Kidney (tissue), 22 donors: Measurements from ENCODE around the gene RNF13. TPM values are rescaled to one million over a fixed set of nuclear protein-coding genes. Genes with fewer than 3 reads are reported as not detected.

ENCODE experiments used
- DNase-seq, 5 donors: peaks; one replicate each; pipeline ENCODE4 v3.0.0-alpha.2; 2013 to 2020
- FAIRE-seq: peaks from 2 replicates; lab custom pipeline; 2012; peaks lifted over from hg19 to GRCh38; lab: Jason Lieb, UNC
- H3K27ac ChIP-seq, 2 donors: one replicate each; pipeline ENCODE4 v1.7.0; 2013; ENCODE audit warnings: low read depth in 2 of 2, low read length in 2 of 2, inconsistent platforms in 1 of 2
- H3K27me3 ChIP-seq: one replicate; pipeline ENCODE4 v1.7.1; 2013; ENCODE audit warnings: low read length, inconsistent platforms; ENCODE audit not compliant: control insufficient read depth, insufficient read depth
- H3K36me3 ChIP-seq, 3 donors: one replicate each; pipeline versions ENCODE4 v1.7.0 to v1.7.1; 2013; ENCODE audit warnings: low read length in 3 of 3, control low read depth in 1 of 3, inconsistent platforms in 1 of 3; ENCODE audit not compliant: insufficient read depth in 3 of 3, control insufficient read depth in 2 of 3
- H3K4me1 ChIP-seq, 3 donors: one replicate each; pipeline versions ENCODE4 v1.7.0 to v1.7.1; 2013; ENCODE audit warnings: low read length in 3 of 3, inconsistent platforms in 1 of 3, low read depth in 1 of 3; ENCODE audit not compliant: control insufficient read depth in 2 of 3, insufficient read depth in 2 of 3
- H3K4me3 ChIP-seq, 3 donors: one replicate each; pipeline versions ENCODE4 v1.7.0 to v1.8.1; 2013; ENCODE audit warnings: low read length in 3 of 3, control low read depth in 1 of 3, inconsistent platforms in 1 of 3
- H3K9ac ChIP-seq, 3 donors: one replicate each; pipeline versions ENCODE4 v1.7.0 to v1.7.1; 2013; ENCODE audit warnings: low read length in 3 of 3, control low read depth in 1 of 3, inconsistent platforms in 1 of 3
- H3K9me3 ChIP-seq, 3 donors: one replicate each; pipeline versions ENCODE4 v1.7.0 to v1.7.1; 2013; ENCODE audit warnings: low read length in 3 of 3, control low read depth in 1 of 3, inconsistent platforms in 1 of 3; ENCODE audit not compliant: control insufficient read depth in 2 of 3, insufficient read depth in 1 of 3
- intact Hi-C: fragments of 100-400 bp; cut with DNase I; formaldehyde crosslinking; loops from one replicate; pipeline ENCODE4 v1.11.1; 2022
- long read RNA-seq, 10 donors: library from polyadenylated mRNA in 1 of 10; unstranded in 1 of 10; transcript quantifications; one replicate each; pipeline ENCODE4 v2.0.0 and lab custom pipeline, GENCODE V29; 2021 to 2026
- polyA plus RNA-seq: library from polyadenylated mRNA; stranded (reverse); fragments of 350-450 nt; fragmentation: Illumina TruSeq; extraction: RNeasy Lipid Tissue Mini Kit (QIAGEN cat#74804); gene quantifications from one replicate; pipeline ENCODE4 v1.2.3, GENCODE V29; 2014; ENCODE audit warnings: low read depth, low replicate concordance; ENCODE audit not compliant: insufficient read depth
- total RNA-seq: library from RNA; stranded (reverse); fragmentation: NEBNext Ultra II Directional; extraction: Animal tissue kit (Norgen Biotek cat#: 25700); gene quantifications from one replicate; pipeline ENCODE4 v1.2.1, GENCODE V29; 2021
- TF ChIP-seq, protein P1 (sequence below): IDR thresholded peaks from 3 replicates; pipeline ENCODE4 v1.5.1; 2012; ENCODE audit warnings: mild to moderate bottlenecking, moderate library complexity, borderline replicate concordance; ENCODE audit not compliant: insufficient read depth; ENCODE audit errors: extremely low read depth
- donor health status: control.
- donor health status: control.
- donor health status: control.
- donor health status: control.
- donor health status: control.
- donor health status: DM: yes; HTN: yes; CAD: no.
- donor health status: Normal renal cell carcinoma (clear cell type).

Gene RNF13, protein sequence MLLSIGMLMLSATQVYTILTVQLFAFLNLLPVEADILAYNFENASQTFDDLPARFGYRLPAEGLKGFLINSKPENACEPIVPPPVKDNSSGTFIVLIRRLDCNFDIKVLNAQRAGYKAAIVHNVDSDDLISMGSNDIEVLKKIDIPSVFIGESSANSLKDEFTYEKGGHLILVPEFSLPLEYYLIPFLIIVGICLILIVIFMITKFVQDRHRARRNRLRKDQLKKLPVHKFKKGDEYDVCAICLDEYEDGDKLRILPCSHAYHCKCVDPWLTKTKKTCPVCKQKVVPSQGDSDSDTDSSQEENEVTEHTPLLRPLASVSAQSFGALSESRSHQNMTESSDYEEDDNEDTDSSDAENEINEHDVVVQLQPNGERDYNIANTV
- total RNA-seq (87.1 TPM), polyA plus RNA-seq (54.1 TPM)
- long read RNA-seq, donor 1, transcript RNF13-203 (10 exons, 2,843 nt): major isoform, 12 of 15 reads
- long read RNA-seq, donor 1, partial matches to known transcripts: 0 of 15 reads
- long read RNA-seq, donor 1, other reads (novel, unspliced or antisense): 0 of 15 reads
- long read RNA-seq, donor 2, transcript RNF13-203 (10 exons, 2,843 nt): major isoform, 15 of 24 reads
- long read RNA-seq, donor 2, partial matches to known transcripts: 5 of 24 reads
- long read RNA-seq, donor 2, other reads (novel, unspliced or antisense): 0 of 24 reads
- long read RNA-seq, donor 3, transcript RNF13-203 (10 exons, 2,843 nt): major isoform, 26 of 31 reads
- long read RNA-seq, donor 3, transcript RNF13-212 (10 exons, 1,027 nt): minor isoform, 5 of 31 reads
- long read RNA-seq, donor 3, partial matches to known transcripts: 0 of 31 reads
- long read RNA-seq, donor 3, other reads (novel, unspliced or antisense): 0 of 31 reads
- long read RNA-seq, donor 4, transcript RNF13-203 (10 exons, 2,843 nt): major isoform, 19 of 22 reads
- long read RNA-seq, donor 4, partial matches to known transcripts: 0 of 22 reads
- long read RNA-seq, donor 4, other reads (novel, unspliced or antisense): 0 of 22 reads
- long read RNA-seq, donor 5: 0 reads
- long read RNA-seq, donor 6, transcript RNF13-203 (10 exons, 2,843 nt): major isoform, 32 of 51 reads
- long read RNA-seq, donor 6, partial matches to known transcripts: 16 of 51 reads
- long read RNA-seq, donor 6, other reads (novel, unspliced or antisense): 0 of 51 reads
- long read RNA-seq, donor 7, transcript RNF13-203 (10 exons, 2,843 nt): major isoform, 57 of 83 reads
- long read RNA-seq, donor 7, transcript RNF13-212 (10 exons, 1,027 nt): minor isoform, 7 of 83 reads
- long read RNA-seq, donor 7, partial matches to known transcripts: 3 of 83 reads
- long read RNA-seq, donor 7, other reads (novel, unspliced or antisense): 15 of 83 reads
- long read RNA-seq, donor 8, transcript RNF13-203 (10 exons, 2,843 nt): major isoform, 11 of 15 reads
- long read RNA-seq, donor 8, partial matches to known transcripts: 0 of 15 reads
- long read RNA-seq, donor 8, other reads (novel, unspliced or antisense): 0 of 15 reads
- long read RNA-seq, donor 9, transcript RNF13-203 (10 exons, 2,843 nt): major isoform, 9 of 14 reads
- long read RNA-seq, donor 9, partial matches to known transcripts: 0 of 14 reads
- long read RNA-seq, donor 9, other reads (novel, unspliced or antisense): 0 of 14 reads
- long read RNA-seq, donor 10, transcript RNF13-203 (10 exons, 2,843 nt): major isoform, 11 of 13 reads
- long read RNA-seq, donor 10, partial matches to known transcripts: 0 of 13 reads
- long read RNA-seq, donor 10, other reads (novel, unspliced or antisense): 0 of 13 reads

DNA sequence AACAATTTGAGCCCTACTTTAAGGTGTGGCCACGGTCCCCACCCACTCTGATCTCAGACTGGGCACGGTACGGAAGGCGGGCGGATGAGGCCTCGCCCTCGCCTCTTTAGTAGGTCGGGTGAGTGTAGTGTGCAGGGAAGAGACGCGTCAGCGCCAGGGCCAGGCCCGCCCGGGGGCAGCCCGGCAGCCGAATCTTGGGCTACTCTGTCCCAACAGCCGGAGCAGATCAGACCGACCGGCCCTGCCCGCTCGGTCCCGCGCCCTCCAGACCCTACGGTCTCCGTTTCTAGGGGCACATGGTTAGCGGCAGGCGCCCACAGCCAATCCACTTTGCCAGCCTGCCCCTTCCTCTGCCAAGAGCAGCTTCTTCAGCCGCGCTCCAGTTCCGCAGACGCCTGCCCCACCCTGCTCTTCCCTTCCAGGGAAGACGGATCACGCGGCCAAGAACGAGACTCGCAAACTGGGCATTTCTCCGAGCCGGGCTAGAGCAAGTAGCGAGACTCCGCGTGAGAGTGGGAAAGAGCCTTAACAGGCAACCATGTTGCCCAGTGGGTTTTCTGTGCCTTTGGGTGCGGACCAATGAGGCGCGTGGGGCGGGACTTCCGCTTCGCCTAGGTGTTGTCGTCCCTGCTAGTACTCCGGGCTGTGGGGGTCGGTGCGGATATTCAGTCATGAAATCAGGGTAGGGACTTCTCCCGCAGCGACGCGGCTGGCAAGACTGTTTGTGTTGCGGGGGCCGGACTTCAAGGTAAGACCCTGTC, at the start of gene RNF13:
TSS of gene RNF13 (plus strand) at position 610 of the 761 bp plus-strand sequence. CDS start 32,812 bp downstream, outside the sequence.
- H3K27me3 ChIP-seq: no peaks in the 10 kb centered on the region
- FAIRE-seq (peak; percentile 42), DNase-seq (peak; percentile 94 to 98 (median 97))
- TF ChIP-seq, protein P1, sequence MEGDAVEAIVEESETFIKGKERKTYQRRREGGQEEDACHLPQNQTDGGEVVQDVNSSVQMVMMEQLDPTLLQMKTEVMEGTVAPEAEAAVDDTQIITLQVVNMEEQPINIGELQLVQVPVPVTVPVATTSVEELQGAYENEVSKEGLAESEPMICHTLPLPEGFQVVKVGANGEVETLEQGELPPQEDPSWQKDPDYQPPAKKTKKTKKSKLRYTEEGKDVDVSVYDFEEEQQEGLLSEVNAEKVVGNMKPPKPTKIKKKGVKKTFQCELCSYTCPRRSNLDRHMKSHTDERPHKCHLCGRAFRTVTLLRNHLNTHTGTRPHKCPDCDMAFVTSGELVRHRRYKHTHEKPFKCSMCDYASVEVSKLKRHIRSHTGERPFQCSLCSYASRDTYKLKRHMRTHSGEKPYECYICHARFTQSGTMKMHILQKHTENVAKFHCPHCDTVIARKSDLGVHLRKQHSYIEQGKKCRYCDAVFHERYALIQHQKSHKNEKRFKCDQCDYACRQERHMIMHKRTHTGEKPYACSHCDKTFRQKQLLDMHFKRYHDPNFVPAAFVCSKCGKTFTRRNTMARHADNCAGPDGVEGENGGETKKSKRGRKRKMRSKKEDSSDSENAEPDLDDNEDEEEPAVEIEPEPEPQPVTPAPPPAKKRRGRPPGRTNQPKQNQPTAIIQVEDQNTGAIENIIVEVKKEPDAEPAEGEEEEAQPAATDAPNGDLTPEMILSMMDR: no peak
- H3K4me3 ChIP-seq: peak within 1 kb of the TSS; percentile 86 to 98 (median 93)
- peak within 1 kb of the TSS; percentile 87 to 97 (median 88) for H3K9ac ChIP-seq
- H3K4me1 ChIP-seq: peaks cover 0 to 22% (median 17%) of the 10 kb centered on the region in 3 donors
- H3K36me3 ChIP-seq: no peaks in the 10 kb centered on the region
- H3K27ac ChIP-seq: peak within 1 kb of the TSS; percentile 96 to 99
- intact Hi-C loops: no loop called here
- no peaks in the 10 kb centered on the region for H3K9me3 ChIP-seq

DNA sequence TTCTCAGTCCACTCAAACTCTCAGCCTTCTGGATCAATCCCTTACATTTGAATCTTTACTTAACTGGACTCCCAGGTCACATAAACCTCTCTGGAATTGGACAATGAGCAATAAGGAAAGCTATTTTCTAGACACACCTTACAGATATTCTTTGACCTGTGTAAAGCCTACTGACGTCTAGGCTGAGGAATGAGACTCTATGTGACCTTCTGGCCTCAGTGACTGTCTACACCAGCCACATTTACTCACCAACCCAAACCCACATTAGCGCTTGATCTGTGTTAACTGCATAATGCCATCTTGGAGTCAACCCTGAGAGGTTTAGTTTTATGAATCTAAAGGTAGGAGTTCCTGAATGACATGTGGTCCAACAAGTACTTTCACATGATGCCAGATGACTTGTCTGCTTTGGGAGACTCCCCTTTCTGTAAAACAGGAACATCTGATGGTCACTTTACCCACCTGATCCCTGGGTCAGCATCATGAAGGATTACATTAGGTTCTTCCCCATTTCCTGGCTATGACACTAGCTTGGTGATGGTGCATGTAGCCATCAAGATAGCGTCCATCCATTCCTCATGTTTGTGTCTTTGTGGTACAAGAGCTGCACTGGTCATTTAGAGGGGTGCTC, 49.3 kb upstream of the RNF13 start:
- Histone ChIP-seq H3K27me3 (peaks cover 4% of the 10 kb centered on the region), H3K36me3 (no peaks in the 10 kb centered on the region), H3K4me3 (no peak overlapping the region), H3K9ac (no peak overlapping the region), H3K27ac (no peak overlapping the region), H3K4me1 (no peaks in the 10 kb centered on the region), H3K9me3 (no peaks in the 10 kb centered on the region)
- DNase-seq (no peak), FAIRE-seq (no peak)
- TF ChIP-seq, protein P1: no peak
- intact Hi-C loops: no loop called here
